Left renal pelvis (tissue), 4 donors: ENCODE measurements around the gene OSBPL8. TPM values are rescaled to one million over a fixed set of nuclear protein-coding genes. Genes with fewer than 3 reads are reported as not detected.
"Not testable (repeated sequence)": the region's sequence is repeated elsewhere in the genome, so short reads cannot be mapped to it uniquely, and the experiment has no call there.

Experiments used
- DNase-seq, 4 donors: peaks; one replicate each; pipeline ENCODE4 v3.0.0-alpha.2; 2013; ENCODE audit warnings: low read depth in 4 of 4, low spot score in 3 of 4
- polyA plus RNA-seq, 4 donors: library from polyadenylated mRNA; unstranded; fragments of 120-200 nt; gene quantifications; one replicate each; pipeline ENCODE4 v1.2.1, GENCODE V29; 2013; ENCODE audit not compliant: insufficient read length in 4 of 4

The OSBPL8 gene
- polyA plus RNA-seq, 4 donors = 50.8 to 80.5 (median 69.5) TPM

DNA sequence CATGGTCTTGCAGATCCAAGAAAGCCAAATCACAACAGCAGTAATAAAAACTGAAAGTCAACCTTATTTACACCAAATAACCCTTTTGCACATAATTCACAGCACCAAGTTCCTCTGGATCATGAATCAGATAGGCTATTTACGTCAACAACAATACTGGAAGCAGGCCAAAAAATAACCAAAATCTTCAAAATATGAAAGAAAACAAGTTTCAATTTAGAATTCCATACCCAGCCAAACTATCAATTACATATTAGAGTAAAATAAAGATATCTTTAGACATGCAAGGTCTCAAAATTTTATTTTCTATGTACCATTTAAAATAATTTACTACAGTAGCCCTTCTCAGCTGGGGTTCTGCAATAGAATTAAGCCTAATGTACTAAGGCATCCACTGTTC lies 134.6 kb downstream of the OSBPL8 start:
- no peak for DNase-seq

DNA sequence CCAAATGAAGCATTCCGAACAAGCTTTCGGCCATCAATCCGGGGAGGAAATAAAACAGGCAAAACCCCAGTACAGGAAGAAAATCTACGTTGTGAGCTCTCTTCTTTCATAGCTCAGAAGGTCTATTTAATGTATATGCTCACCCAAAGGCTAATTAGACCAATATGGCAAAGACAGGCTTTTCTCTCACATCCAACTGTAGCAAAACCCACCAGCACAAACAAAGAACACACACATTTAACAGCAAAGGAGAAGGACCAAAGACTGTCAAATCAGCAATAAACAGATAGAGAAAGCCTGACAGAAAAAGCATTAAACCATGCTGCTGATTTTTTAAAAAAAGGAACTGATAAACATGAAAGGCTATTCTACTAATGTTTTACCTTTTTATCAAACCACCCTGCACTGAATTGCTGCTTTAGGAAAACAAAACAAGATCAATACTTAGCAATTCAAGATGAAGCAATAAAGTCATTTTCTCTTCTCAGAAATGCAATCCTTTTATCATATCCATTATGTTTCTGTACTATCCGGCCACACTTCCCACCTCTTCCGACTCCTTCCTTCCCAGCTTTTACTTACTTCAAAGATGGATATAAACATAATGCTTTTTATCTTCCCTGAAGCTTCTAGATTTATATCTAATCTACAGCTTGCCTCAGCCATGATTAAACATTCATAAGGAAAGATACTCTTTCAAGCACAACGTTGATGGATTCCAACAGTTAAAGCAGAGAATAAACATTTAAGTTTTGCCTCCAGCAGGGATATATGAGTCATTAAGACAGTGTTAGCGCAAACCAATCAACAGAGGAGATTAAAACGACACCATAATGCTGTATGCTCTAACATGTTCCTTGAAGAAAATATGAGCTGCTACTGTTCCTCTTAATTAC lies 136.8 kb downstream of the OSBPL8 start:
- no peak for DNase-seq

- no peak for DNase-seq
Observed at GRCh38 chr12:76422154-76422542, 137.4 kb downstream of the OSBPL8 start.

GRCh38 chr12:76421046-76421445 lies 138.5 kb downstream of the OSBPL8 start:
- DNase-seq = no peak

GRCh38 chr12:76420222-76420621 lies 139.3 kb downstream of the OSBPL8 start:
- no peak for DNase-seq

GRCh38 chr12:76417116-76417515 lies 142.5 kb downstream of the OSBPL8 start:
- DNase-seq = no peak

DNA sequence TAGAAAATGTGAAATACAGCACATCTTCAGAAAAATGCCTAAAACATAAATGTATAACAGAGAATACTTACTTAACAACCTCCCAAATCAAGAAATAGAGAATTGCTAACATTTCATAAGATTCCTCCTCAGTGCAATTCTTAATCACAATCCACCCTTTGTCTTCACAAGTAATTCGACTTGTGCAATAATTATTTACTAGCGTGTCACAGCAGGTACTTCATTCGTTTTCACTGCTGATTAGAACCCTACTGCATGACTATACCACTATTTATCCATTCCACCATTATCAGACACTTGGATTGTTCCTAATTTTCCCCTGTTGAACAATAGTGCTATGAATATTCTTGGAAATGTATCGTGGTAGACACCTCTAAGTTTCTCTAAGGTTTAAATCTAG lies 146.4 kb downstream of the OSBPL8 start:
- no peak for DNase-seq

DNA sequence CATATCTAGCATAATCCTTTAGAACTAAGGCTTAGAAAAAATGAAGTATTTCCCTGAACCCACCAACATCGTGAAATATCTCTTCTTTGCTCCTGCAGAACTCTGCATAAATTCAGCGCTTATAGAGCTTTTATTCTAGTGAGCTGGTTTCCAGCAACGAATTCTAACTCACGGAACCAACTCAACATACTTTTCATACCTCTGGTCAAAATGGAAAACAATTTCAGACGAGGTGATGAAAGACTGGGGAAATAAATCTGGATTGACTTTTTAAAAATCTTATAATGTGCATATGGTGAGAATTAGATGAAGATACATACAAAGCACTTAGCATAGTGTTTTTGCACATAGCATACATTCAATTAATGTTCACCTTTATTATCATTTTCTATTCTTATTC lies 148.8 kb downstream of the OSBPL8 start:
- no peak for DNase-seq

- DNase-seq = no peak
Observed at GRCh38 chr12:76410371-76410770, 149.2 kb downstream of the OSBPL8 start.

- DNase-seq = no peak
Observed at GRCh38 chr12:76409074-76409473, 150.5 kb downstream of the OSBPL8 start.

GRCh38 chr12:76407710-76408109 lies 151.9 kb downstream of the OSBPL8 start:
- DNase-seq = no peak

- no peak for DNase-seq
Observed at GRCh38 chr12:76402259-76402658, 157.3 kb downstream of the OSBPL8 start.

GRCh38 chr12:76400136-76400535 lies 159.4 kb downstream of the OSBPL8 start:
- no peak for DNase-seq

DNA sequence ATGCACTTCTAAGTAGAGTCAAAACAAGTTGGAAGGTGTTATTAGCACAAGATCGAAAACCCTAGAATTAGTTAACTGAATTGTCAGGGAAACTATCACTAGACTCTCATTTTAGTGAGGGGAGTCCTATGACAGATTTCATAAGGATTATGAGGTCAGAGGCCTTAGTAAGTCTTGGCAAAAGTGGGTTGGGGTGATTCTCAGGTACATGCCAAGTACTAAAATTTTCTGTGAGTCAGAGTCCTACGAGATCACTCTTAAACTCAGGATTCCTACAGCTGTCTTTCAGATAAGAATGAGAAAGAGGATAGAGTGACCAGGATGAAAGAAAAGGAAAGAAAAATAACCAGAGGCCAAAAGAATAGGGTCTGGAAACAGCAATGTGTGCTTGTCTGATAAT lies 160.5 kb downstream of the OSBPL8 start:
- no peak for DNase-seq

DNA sequence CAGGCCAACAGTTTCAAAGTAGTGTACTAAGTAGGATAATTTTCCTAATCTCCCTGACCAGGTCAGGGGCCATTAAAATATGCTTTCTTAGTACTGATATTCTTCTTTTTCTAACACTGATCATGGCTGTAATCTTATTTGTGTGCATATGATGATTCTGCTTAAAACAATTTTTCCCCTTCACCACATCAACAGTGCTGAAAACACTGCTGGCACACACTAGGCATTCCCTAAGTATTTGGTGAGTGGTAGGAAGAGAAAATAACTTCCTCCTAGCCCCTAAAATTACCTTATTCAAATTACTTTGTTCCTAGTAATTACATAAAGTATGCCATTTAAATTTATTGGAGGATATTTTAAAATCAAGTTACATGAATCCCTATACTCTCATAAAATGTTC lies 161.5 kb downstream of the OSBPL8 start:
- no peak for DNase-seq

- DNase-seq = no peak
Observed at GRCh38 chr12:76391461-76391860, 168.1 kb downstream of the OSBPL8 start.

DNA sequence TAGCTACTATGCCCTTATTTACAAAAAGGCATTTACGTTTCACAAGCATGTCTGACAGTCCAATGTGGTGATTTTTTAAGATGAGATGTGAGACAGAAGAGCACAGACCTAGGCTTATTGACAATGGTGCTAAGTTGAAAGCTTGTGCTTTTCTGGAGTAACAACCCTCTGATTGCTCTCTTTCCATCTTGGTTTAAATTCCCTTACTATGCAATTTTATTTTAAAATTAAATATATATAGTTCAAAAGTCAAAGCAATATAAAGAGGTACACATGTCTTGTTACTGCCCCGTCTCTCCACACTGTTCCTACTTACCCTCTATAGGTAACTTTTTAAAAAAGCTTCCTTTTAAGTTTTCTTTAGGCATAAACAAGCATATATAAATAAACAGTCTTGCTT lies 172.0 kb downstream of the OSBPL8 start:
- DNase-seq = no peak

DNA sequence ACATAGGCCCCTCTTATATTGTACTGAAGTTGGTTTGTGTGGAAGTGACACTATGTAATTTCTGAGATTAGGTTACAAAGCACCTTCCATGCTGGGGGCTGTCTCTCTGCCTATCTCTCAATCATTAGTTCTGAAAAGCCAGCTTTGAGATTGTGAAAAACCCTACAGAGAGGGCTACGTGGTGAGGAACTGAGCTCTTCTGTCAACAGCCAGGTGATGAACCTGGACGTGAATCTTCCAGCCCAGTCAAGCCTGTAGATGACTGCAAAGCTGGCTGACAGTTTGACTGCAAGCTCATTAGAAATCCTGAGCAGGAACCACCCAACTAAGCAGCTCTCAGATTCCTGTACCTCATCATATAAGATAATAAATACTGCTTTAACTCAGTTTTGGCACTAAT lies 175.0 kb downstream of the OSBPL8 start:
- DNase-seq = peak in 1 of 4 donors; percentile 4

GRCh38 chr12:76383988-76384387 lies 175.6 kb downstream of the OSBPL8 start:
- DNase-seq = no peak

GRCh38 chr12:76379261-76379660 lies 180.3 kb downstream of the OSBPL8 start:
- DNase-seq = no peak

DNA sequence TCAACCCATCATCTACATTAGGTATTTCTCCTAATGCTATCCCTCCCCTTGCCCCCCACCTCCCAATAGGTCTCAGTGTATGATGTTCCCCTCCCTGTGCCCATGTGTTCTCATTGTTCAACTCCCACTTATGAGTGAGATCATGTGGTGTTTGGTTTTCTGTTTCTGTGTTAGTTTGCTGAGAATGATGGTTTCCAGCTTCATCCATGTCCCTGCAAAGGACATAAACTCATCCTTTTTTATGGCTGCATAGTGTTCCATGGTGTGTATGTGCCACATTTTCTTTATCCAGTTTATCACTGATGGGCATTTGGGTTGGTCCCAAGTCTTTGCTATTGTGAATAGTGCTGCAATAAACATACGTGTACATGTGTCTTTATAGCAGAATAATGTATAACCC lies 182.7 kb downstream of the OSBPL8 start:
- not testable (repeated sequence) for DNase-seq

- no peak for DNase-seq
Observed at GRCh38 chr12:76375939-76376338, 183.6 kb downstream of the OSBPL8 start.

DNA sequence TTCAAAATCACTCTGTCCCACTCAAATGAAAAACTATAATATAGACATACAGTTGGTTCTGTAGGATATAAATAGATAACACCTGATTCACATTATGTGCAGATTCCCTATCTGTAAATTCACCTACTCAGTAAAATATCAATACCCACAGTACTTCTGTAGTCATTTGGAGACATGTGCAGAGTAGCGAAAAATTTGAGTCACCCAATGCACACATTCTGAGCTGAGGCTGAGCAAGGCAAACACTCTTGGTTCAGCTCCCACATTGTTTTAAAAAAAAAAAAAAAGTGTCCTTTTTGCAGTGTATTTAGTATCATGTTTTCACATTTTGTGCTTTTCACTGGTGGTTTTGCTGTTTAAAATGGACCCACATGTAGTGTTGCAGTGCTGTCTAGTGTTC lies 184.1 kb downstream of the OSBPL8 start:
- no peak for DNase-seq
